Activated T-helper 9 cell treated with anti-CD3 and anti-CD28 coated beads, Interleukin-2, amount 50 U/mL, for 16 hours (primary cell): ENCODE measurements around the gene EEF2K.
"Not testable (repeated sequence)": the region's sequence is repeated elsewhere in the genome, so short reads cannot be mapped to it uniquely, and the experiment has no call there.

ENCODE experiments used
- DNase-seq: peaks from one replicate; pipeline ENCODE4 v3.0.0-alpha.2; 2020; ENCODE audit warnings: low read depth

Gene EEF2K

DNA sequence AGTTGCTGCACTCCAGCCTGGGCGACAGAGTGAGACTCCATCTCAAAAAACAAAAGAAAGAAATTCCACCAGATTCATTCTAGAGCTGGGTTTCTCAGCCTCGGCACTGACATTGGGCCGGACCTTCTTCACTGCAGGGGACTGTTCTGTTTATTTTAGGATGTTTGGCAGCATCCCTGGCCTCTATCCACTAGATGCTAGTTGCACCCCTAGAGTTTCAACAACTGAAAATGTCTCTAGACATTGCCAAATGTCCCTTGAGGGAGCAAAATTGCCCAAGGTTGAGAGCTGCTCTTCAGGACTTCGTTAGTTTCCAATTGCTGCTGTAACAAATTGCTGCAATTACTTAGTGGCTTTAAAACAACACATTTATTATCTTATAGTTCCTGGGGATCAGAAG, 7.2 kb downstream of the EEF2K start:
- no peak for DNase-seq

GRCh38 chr16:22213801-22214200, 7.7 kb downstream of the EEF2K start:
- DNase-seq = no peak

DNA sequence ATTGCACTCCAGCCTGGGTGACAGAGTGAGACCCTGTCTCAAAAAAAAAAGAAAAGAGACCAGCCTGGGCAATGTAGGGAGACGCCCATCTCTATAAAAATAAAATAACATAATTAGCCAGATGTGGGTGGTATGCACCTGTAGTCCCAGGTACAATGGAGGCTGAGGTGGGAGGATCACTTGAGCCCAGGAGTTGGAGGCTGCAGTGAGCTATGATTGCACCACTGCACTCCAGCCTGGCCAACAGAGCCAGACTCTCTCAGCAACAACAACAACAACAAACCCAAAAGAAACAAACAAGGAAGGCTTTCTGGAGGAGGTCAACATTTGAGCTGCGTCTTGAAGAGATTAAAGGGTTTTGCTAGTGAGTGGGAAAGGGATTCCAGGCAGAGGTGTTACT, 8.3 kb downstream of the EEF2K start:
- DNase-seq = no peak

GRCh38 chr16:22214889-22215288, 8.8 kb downstream of the EEF2K start:
- no peak for DNase-seq

DNA sequence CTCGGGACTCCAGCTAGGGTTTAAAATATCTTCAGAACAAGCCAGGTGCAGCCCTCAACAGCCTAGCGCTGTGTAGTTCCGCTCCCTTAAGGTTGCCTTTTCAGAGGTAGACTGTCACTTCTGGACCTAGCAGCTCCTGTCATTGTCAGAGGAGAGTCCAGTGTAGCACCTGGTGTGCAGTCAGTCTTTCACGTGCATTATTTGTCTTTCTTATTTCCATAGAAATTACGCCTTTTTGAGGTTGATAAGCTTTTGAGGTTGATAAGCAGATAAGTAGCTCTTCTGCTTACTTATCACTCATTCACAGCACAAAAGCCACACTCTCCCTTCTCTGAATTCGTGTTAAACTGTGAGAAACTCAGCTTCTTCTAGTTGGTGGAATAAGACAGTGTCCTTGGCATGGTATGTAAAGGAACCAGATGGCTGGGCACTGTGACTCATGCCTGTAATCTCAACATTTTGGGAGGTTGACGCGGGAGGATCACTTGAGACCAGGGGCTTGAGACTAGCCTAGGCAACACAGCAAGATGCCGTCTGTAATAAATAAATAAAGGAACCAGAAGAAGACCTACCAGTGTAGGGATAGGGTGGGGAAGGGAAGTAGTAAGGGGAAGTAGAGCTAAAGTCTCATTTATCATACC, 10.2 kb downstream of the EEF2K start:
- no peak for DNase-seq

GRCh38 chr16:22216832-22217225, 10.8 kb downstream of the EEF2K start:
- not testable (repeated sequence) for DNase-seq

DNA sequence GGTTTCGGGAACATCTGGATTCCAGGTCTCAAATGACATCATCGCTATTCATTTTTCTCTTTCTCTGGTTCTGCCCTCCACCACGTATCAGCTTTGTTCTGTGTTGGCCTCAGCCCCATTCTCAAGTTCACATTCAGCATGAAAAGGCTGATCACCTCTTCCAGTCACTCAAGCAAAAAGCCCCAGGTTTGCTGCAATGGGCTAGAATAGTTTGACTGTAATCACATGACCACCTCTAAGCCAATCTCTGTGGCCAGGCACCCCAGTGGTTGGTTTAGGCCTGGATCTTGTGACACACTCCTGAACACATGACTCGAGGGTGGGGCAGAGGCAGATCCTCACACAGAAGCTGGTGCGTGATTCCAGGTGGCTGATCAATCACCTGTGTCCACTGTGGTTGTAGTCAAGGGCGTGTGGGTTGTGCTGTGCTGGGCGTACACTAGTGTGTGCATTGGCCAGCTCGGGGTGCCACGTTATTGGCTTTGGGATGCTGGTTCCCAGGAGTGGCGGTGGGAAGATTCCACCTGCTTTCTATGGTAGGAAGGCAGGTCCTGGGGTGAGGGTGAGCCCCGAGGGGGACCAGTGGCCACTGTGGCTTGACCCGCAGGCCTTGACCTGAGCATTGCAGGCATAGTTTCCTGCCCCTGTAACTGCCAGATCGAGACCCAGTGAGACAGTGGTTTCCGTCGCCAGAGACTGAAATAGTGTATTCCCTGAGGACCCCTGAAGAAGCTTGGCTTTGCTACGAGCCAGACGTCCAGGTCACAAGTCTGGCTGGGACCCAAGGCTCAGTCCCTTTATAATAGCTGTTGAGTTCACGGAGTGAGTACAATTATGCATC, 12.0 kb downstream of the EEF2K start:
- DNase-seq = no peak

- no peak for DNase-seq
These were observed 13.5 kb downstream of the EEF2K start for GRCh38 chr16:22219389-22220068.

- no peak for DNase-seq
These were observed 14.0 kb downstream of the EEF2K start for GRCh38 chr16:22220069-22220440.

- no peak for DNase-seq
These were observed 14.6 kb downstream of the EEF2K start for GRCh38 chr16:22220714-22221113.

- DNase-seq = no peak
These were observed 15.9 kb downstream of the EEF2K start for GRCh38 chr16:22222006-22222405.

- DNase-seq = no peak
These were observed 16.9 kb downstream of the EEF2K start for GRCh38 chr16:22222998-22223397.

GRCh38 chr16:22225060-22225459, 19.0 kb downstream of the EEF2K start:
- no peak for DNase-seq

DNA sequence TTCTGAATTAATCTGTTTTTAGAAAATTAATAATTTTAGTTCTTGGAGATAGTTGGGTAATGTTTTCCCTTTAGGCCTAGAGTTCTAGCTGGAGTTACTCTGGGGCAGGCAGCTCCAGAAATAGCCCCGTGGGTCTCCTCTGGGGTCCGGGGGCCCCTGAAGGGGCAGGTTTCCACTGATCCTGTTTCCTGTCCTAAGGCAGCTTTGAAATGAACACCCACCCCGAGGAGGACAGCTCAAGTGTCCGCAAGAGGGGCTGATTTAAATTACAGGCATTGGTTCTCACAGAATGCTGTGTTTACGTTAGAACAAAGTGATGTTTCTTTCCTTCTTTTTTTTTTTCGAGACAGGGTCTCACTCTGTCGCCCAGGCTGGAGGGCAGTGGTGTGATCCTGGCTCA, 23.8 kb downstream of the EEF2K start:
- no peak for DNase-seq

- DNase-seq = no peak
These were observed 26.4 kb downstream of the EEF2K start for GRCh38 chr16:22232277-22233036.

- no peak for DNase-seq
These were observed 26.9 kb downstream of the EEF2K start for GRCh38 chr16:22233037-22233372.

GRCh38 chr16:22235839-22236745, 30.0 kb downstream of the EEF2K start:
- no peak for DNase-seq

- DNase-seq = no peak
These were observed 33.2 kb downstream of the EEF2K start for GRCh38 chr16:22239131-22239805.

- no peak for DNase-seq
These were observed 34.1 kb downstream of the EEF2K start for GRCh38 chr16:22240023-22240710.

DNA sequence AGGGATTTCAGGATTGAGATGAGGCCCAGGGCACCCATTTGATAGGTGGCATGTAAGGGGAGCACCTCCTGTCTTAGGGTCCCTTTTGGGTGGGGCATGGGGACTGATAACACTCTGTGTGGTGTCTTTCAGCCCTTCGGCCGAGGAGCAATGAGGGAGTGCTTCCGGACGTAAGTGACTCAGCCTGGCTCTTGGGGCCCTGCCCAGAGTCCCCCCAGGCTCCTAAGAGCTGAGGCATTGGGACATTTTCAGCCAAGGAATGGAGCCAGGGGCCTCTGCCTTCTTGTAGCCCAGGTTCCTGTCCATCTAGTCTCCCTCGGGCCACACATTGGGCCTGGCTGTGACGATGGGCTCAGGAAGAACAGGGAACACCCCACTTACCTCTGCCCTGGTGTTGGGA, 44.4 kb downstream of the EEF2K start:
- no peak for DNase-seq
